Endothelial cell of umbilical vein (primary cell): ENCODE results near the gene SLC20A1.

Experiments used
- CTCF ChIP-seq, 2 donors: IDR thresholded peaks; 1 replicate in 1 of 2; 2 replicates in 1 of 2; pipeline ENCODE4 v1.5.1; 2011; ENCODE audit warnings: low read length in 2 of 2, mild to moderate bottlenecking in 2 of 2, moderate library complexity in 2 of 2, control low read depth in 1 of 2, inconsistent platforms in 1 of 2, low read depth in 1 of 2; ENCODE audit not compliant: insufficient read depth in 1 of 2; ENCODE audit errors: extremely low read depth in 1 of 2
- MAX ChIP-seq: IDR thresholded peaks from 2 replicates; pipeline ENCODE4 v1.6.1; 2011; ENCODE audit not compliant: insufficient read depth, insufficient read length

GRCh38 chr2:112636605-112637288 lies 9.0 kb upstream of the SLC20A1 start:
- TF ChIP-seq CTCF (IDR thresholded peaks at IDR 0.05; ENCODE audit: extremely low read depth in 1 of 2, insufficient read depth in 1 of 2, low read depth in 1 of 2, low read length in 2 of 2) (no peak), MAX (no peak)
